Hepatocyte (in vitro differentiated cells): ENCODE data around the gene FNBP1L.
"Not testable (repeated sequence)": the region's sequence is repeated elsewhere in the genome, so short reads cannot be mapped to it uniquely, and the experiment has no call there.

Experiments
- CTCF ChIP-seq: fragments of 200-600 bp; sonication (generic); IDR thresholded peaks from 2 replicates; pipeline ENCODE4 v1.5.1; 2016; ENCODE audit warnings: antibody characterized with exemption, mild to moderate bottlenecking; ENCODE audit not compliant: poor library complexity
- EZH2 ChIP-seq: fragments of 200-600 bp; sonication (generic); IDR thresholded peaks from 2 replicates; pipeline ENCODE4 v1.6.1; 2016; ENCODE audit warnings: antibody characterized with exemption, mild to moderate bottlenecking, borderline replicate concordance

DNA sequence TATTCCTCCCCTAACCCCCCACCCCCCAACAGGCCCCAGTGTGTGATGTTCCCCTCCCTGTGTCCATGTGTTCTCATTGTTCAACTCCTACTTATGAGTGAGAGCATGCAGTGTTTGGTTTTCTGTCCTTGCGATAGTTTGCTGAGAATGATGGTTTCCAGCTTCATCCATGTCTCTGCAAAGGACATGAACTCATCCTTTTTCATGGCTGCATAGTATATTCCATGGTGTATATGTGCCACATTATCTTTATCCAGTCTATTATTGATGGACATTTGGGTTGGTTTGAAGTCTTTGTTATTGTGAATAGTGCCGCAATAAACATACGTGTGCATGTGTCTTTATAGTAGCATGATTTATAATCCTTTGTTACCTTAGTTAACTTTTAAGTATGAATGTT, 21.3 kb downstream of the FNBP1L start:
- TF ChIP-seq CTCF, EZH2: not testable (repeated sequence)
